IPS DF 4.7 (cell line): ENCODE results near the gene ASCL3.
"Not testable (repeated sequence)": the region's sequence is repeated elsewhere in the genome, so short reads cannot be mapped to it uniquely, and the experiment has no call there.

Experiments used
- DNase-seq: peaks from one replicate; pipeline ENCODE4 v3.0.0-alpha.2; 2013; ENCODE audit warnings: low spot score; ENCODE audit errors: extremely low read depth

ASCL3 gene

GRCh38 chr11:8942518-8943066 lies at the start of gene ASCL3:
Gene ASCL3, minus strand, starts transcription at chr11:8943016. Its CDS starts 4,855 bp downstream, at chr11:8938161.
- DNase-seq = no peak

GRCh38 chr11:8989453-8989852 lies 46.6 kb upstream of the ASCL3 start:
- DNase-seq = no peak

GRCh38 chr11:8988329-8989234 lies 45.8 kb upstream of the ASCL3 start:
- no peak for DNase-seq

- DNase-seq = no peak
Observed at GRCh38 chr11:8987446-8987845, 44.6 kb upstream of the ASCL3 start.

GRCh38 chr11:8986772-8987171 lies 44.0 kb upstream of the ASCL3 start:
- DNase-seq = not testable (repeated sequence)

GRCh38 chr11:8985462-8985861 lies 42.6 kb upstream of the ASCL3 start:
- no peak for DNase-seq

- DNase-seq = no peak
Observed at GRCh38 chr11:8983552-8983951, 40.7 kb upstream of the ASCL3 start.

- DNase-seq = no peak
Observed at GRCh38 chr11:8980485-8980884, 37.7 kb upstream of the ASCL3 start.

GRCh38 chr11:8979365-8979764 lies 36.5 kb upstream of the ASCL3 start:
- DNase-seq = not testable (repeated sequence)

GRCh38 chr11:8973121-8973520 lies 30.3 kb upstream of the ASCL3 start:
- no peak for DNase-seq

- no peak for DNase-seq
Observed at GRCh38 chr11:8971924-8972316, 29.1 kb upstream of the ASCL3 start.

- no peak for DNase-seq
Observed at GRCh38 chr11:8971196-8971923, 28.5 kb upstream of the ASCL3 start.

GRCh38 chr11:8967184-8967583 lies 24.4 kb upstream of the ASCL3 start:
- no peak for DNase-seq

- peak; percentile 28 for DNase-seq
Observed at GRCh38 chr11:8964324-8965320, 21.8 kb upstream of the ASCL3 start, which contains the start of gene TMEM9B. Gene TMEM9B, minus strand, starts transcription at chr11:8964442. Its CDS starts 129 bp downstream, at chr11:8964313.

- DNase-seq = peak; percentile 51
Observed at GRCh38 chr11:8963569-8964323, 20.9 kb upstream of the ASCL3 start.

- no peak for DNase-seq
Observed at GRCh38 chr11:8962841-8963240, 20.0 kb upstream of the ASCL3 start.

GRCh38 chr11:8961401-8961800 lies 18.6 kb upstream of the ASCL3 start:
- DNase-seq = no peak

GRCh38 chr11:8959546-8960166 lies 16.8 kb upstream of the ASCL3 start:
- no peak for DNase-seq

GRCh38 chr11:8956860-8957259 lies 14.0 kb upstream of the ASCL3 start:
- DNase-seq = no peak

- DNase-seq = no peak
Observed at GRCh38 chr11:8948886-8949285, 6.1 kb upstream of the ASCL3 start.
